ENCODE data around the gene NUP210L.

GRCh38 chr1:154087574-154087973 lies 67.3 kb downstream of the NUP210L start:
- TF ChIP-seq CTCF (IDR thresholded peaks at IDR 0.05): no peak
- no peak for TF ChIP-seq EZH2 (IDR thresholded peaks at IDR 0.05)
- no peak for TF ChIP-seq EZH2phosphoT487 (IDR thresholded peaks at IDR 0.05)
